A549 (cell line): Measurements from ENCODE around the gene CACUL1.

ENCODE experiments used
- EP300 ChIP-seq, 2 experiments: fragments of >200 bp; sonication (Bioruptor Twin); formaldehyde crosslinking; IDR thresholded peaks; 2 replicates in 1 of 2; 3 replicates in 1 of 2; pipeline ENCODE4 v1.6.1; 2016 to 2017
- FOSL2 ChIP-seq, 2 experiments: fragments of 450-650 bp in 1 of 2; fragments of >200 bp in 1 of 2; sonication (Bioruptor Twin) in 1 of 2; formaldehyde crosslinking; IDR thresholded peaks; 2 replicates each; pipeline versions ENCODE4 v1.5.0 to v1.6.1; 2016 to 2020; ENCODE audit warnings: mild to moderate bottlenecking in 1 of 2, moderate library complexity in 1 of 2
- MAFK ChIP-seq: fragments of 450-650 bp; IDR thresholded peaks from 2 replicates; pipeline ENCODE4 v1.6.1; 2014; ENCODE audit not compliant: partially characterized antibody
- NPAS2 ChIP-seq: fragments of 250-450 bp; sonication (Bioruptor Pico); IDR thresholded peaks from 2 replicates; pipeline ENCODE4 v1.8.0; 2022; ENCODE audit warnings: mild to moderate bottlenecking, moderate library complexity, borderline replicate concordance
- POLR2A ChIP-seq: IDR thresholded peaks from 2 replicates; pipeline ENCODE4 v1.6.1; 2012; ENCODE audit warnings: mild to moderate bottlenecking, low read length
- RAD21 ChIP-seq, 2 experiments: fragments of >200 bp in 1 of 2; sonication (Bioruptor Twin) in 1 of 2; formaldehyde crosslinking in 1 of 2; IDR thresholded peaks in 1 of 2; conservative IDR thresholded peaks in 1 of 2; 2 replicates in 1 of 2; 3 replicates in 1 of 2; pipeline ENCODE4 v1.6.1; 2012 to 2018; ENCODE audit warnings: inconsistent platforms in 1 of 2
- ZC3H11A ChIP-seq: fragments of 450-650 bp; IDR thresholded peaks from 2 replicates; pipeline ENCODE4 v1.6.1; 2014; ENCODE audit warnings: antibody characterized with exemption, mild to moderate bottlenecking
- TF ChIP-seq, protein P1 (sequence below): fragments of >200 bp; sonication (Bioruptor Twin); formaldehyde crosslinking; IDR thresholded peaks from 3 replicates; pipeline ENCODE4 v1.5.1; 2016
- TF ChIP-seq, protein P2 (sequence below): fragments of 200-600 bp; sonication (generic); IDR thresholded peaks from 2 replicates; pipeline ENCODE4 v1.6.1; 2016; ENCODE audit warnings: antibody characterized with exemption, mild to moderate bottlenecking, moderate library complexity

DNA sequence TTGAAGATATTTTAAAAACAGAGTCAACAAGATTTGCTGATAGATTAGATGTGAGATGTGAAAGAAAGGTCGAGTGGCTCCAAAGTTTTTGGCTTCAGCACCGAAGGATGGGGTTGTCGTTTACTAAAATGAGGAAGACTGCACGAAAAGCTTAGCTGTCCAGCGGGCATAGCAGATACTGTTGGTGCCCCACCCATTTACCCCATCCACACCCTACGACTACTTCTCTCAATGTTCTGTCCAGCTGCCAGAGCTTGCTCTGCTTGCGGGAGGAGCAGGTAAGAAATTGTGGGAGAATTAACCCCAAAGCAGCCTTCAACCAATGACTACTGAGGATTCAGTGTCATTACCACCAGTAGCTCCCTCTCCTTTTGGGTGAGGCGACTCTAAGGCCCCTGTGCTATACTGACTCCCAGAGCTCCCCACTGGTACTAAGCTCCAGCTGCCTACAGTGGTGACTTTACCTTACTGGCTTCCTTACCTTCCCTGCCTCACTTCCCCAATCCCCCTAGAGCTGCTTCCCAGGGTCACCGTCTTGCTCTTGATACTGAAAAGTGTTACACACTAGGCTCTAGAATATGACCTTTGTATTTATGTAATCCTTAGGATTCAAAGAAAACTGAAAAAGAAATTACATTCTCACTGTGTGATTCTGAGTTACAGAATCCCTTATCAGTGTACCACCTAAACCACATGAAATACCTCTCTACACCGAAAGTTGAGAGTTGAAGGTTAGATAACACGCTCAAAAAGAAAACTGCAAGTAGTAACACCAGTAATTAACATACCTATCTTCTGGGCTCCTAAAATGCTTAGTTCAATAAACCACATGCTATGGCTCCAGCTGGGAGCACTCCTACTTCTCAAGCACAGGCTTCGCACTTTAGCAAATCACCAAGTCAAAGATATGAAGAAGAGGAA, 22.3 kb downstream of the CACUL1 start:
- no peak for TF ChIP-seq ZC3H11A
- TF ChIP-seq NPAS2: no peak
- TF ChIP-seq, protein P1, sequence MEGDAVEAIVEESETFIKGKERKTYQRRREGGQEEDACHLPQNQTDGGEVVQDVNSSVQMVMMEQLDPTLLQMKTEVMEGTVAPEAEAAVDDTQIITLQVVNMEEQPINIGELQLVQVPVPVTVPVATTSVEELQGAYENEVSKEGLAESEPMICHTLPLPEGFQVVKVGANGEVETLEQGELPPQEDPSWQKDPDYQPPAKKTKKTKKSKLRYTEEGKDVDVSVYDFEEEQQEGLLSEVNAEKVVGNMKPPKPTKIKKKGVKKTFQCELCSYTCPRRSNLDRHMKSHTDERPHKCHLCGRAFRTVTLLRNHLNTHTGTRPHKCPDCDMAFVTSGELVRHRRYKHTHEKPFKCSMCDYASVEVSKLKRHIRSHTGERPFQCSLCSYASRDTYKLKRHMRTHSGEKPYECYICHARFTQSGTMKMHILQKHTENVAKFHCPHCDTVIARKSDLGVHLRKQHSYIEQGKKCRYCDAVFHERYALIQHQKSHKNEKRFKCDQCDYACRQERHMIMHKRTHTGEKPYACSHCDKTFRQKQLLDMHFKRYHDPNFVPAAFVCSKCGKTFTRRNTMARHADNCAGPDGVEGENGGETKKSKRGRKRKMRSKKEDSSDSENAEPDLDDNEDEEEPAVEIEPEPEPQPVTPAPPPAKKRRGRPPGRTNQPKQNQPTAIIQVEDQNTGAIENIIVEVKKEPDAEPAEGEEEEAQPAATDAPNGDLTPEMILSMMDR: no peak
- TF ChIP-seq, protein P2, sequence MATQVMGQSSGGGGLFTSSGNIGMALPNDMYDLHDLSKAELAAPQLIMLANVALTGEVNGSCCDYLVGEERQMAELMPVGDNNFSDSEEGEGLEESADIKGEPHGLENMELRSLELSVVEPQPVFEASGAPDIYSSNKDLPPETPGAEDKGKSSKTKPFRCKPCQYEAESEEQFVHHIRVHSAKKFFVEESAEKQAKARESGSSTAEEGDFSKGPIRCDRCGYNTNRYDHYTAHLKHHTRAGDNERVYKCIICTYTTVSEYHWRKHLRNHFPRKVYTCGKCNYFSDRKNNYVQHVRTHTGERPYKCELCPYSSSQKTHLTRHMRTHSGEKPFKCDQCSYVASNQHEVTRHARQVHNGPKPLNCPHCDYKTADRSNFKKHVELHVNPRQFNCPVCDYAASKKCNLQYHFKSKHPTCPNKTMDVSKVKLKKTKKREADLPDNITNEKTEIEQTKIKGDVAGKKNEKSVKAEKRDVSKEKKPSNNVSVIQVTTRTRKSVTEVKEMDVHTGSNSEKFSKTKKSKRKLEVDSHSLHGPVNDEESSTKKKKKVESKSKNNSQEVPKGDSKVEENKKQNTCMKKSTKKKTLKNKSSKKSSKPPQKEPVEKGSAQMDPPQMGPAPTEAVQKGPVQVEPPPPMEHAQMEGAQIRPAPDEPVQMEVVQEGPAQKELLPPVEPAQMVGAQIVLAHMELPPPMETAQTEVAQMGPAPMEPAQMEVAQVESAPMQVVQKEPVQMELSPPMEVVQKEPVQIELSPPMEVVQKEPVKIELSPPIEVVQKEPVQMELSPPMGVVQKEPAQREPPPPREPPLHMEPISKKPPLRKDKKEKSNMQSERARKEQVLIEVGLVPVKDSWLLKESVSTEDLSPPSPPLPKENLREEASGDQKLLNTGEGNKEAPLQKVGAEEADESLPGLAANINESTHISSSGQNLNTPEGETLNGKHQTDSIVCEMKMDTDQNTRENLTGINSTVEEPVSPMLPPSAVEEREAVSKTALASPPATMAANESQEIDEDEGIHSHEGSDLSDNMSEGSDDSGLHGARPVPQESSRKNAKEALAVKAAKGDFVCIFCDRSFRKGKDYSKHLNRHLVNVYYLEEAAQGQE: no peak
- TF ChIP-seq EP300 (IDR thresholded peaks at IDR 0.05): no peak
- no peak for TF ChIP-seq FOSL2 (IDR thresholded peaks at IDR 0.05)
- TF ChIP-seq FOSL2 (CRISPR knock-in tag; IDR thresholded peaks at IDR 0.05): no peak
- TF ChIP-seq RAD21 (conservative IDR thresholded peaks at IDR 0.05 in 1 of 2, IDR thresholded peaks at IDR 0.05 in 1 of 2): no peak
- no peak for TF ChIP-seq MAFK
- no peak for TF ChIP-seq POLR2A
